ENCODE measurements around the gene GGT6.
A peak's percentile ranks its signal among the peaks of the same experiment; 100 is the strongest.

GGT6 gene

DNA sequence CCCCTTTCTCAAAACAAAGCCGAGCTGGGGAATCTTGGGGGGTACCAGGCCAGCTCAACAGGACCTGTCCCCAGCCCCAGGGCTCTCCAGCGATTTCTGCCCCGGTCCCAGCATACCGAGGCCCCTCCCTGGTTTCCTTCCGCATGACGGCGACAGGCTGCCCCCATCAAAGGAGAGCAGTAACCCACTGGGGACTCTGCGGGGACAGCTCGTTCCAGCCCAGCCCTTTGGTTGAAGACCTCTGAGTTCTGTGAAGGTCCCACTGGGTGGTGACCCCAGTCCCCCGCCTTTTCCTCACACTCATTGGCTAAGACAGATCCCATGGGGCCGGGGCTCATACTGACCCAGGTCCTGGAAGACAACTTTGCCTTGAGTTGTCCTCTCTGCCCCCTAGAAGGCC is 28.0 kb upstream of the GGT6 start:
- Mint-ChIP-seq H3K4me3 (peak overlapping the region; percentile 28 to 58 (median 46)), H3K27ac (peak overlapping the region; percentile 67 to 88 (median 70)), H3K9me3 (no peaks in the 10 kb centered on the region), H3K27me3 (ENCODE audit: low read depth) (peaks cover 22% of the 10 kb centered on the region), H3K36me3 (ENCODE audit: low read depth) (peaks cover 5% of the 10 kb centered on the region), H3K4me1 (peaks cover 57% of the 10 kb centered on the region)
- TF ChIP-seq, protein P1, sequence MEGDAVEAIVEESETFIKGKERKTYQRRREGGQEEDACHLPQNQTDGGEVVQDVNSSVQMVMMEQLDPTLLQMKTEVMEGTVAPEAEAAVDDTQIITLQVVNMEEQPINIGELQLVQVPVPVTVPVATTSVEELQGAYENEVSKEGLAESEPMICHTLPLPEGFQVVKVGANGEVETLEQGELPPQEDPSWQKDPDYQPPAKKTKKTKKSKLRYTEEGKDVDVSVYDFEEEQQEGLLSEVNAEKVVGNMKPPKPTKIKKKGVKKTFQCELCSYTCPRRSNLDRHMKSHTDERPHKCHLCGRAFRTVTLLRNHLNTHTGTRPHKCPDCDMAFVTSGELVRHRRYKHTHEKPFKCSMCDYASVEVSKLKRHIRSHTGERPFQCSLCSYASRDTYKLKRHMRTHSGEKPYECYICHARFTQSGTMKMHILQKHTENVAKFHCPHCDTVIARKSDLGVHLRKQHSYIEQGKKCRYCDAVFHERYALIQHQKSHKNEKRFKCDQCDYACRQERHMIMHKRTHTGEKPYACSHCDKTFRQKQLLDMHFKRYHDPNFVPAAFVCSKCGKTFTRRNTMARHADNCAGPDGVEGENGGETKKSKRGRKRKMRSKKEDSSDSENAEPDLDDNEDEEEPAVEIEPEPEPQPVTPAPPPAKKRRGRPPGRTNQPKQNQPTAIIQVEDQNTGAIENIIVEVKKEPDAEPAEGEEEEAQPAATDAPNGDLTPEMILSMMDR (IDR thresholded peaks at IDR 0.05; ENCODE audit: unreplicated experiment in 3 of 3), result no peak

DNA sequence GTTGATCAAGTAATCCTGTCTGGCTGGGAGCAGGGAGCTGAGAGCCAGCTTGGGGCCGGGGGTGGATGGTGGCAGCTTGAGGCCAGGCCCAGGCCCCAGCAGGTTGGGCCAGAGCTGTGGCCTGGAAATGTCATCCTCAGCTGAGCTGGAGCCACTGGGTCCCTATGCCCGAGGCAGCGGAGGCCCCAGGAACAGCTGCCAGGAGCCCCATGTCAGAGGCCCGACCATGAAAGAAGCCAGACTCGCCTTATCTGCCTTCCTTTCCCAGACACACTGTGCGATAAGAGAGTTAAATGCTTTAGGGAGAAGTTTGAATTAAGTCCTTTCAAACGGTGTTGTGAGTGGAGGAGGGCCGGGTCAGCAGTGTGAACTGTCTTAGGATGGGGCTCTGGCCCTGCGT is 27.4 kb upstream of the GGT6 start:
- Mint-ChIP-seq H3K27me3 (ENCODE audit: low read depth) (peaks cover 22% of the 10 kb centered on the region), H3K4me1 (peaks cover 61% of the 10 kb centered on the region), H3K9me3 (no peaks in the 10 kb centered on the region), H3K36me3 (ENCODE audit: low read depth) (peaks cover 5% of the 10 kb centered on the region), H3K27ac (peak overlapping the region; percentile 67 to 88 (median 70)), H3K4me3 (peak overlapping the region; percentile 28 to 58 (median 46))
- TF ChIP-seq, protein P1 (IDR thresholded peaks at IDR 0.05; ENCODE audit: unreplicated experiment in 3 of 3), result no peak

- Mint-ChIP-seq H3K9me3 (no peaks in the 10 kb centered on the region), H3K4me3 (peak overlapping the region; percentile 28 to 96 (median 94)), H3K27me3 (ENCODE audit: low read depth) (peaks cover 22% of the 10 kb centered on the region), H3K36me3 (ENCODE audit: low read depth) (peaks cover 5% of the 10 kb centered on the region), H3K4me1 (peaks cover 66% of the 10 kb centered on the region), H3K27ac (peak overlapping the region; percentile 70 to 100 (median 97))
- TF ChIP-seq, protein P1 (IDR thresholded peaks at IDR 0.05; ENCODE audit: unreplicated experiment in 3 of 3), result no peak
Measured at GRCh38 chr17:4587195-4587594, 26.8 kb upstream of the GGT6 start.

DNA sequence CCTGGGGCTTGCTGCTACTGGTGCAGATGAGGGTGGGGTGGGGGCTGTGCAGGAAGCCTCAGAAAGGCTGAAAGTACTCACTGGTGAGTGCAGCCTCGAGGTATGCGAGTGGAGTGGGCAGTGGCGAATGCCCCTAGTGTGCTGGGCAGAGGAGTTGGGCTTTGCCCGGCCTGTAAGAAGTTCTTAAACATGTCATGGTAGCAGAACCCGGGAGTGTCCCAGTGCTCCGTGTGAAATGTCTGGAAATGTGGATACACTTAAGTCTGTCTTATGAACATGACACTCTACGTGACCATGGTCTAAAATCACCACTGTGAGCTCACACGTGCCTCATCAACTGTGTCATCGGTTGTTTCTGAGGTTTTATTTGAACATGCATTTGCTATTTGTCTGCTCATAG is 25.7 kb upstream of the GGT6 start:
- H3K4me3 Mint-ChIP-seq, result peak overlapping the region; percentile 92 to 96 (median 94)
- H3K27me3 Mint-ChIP-seq (ENCODE audit: low read depth), result peaks cover 22% of the 10 kb centered on the region
- TF ChIP-seq, protein P1 (IDR thresholded peaks at IDR 0.05; ENCODE audit: unreplicated experiment in 3 of 3), result no peak
- H3K27ac Mint-ChIP-seq, result peak overlapping the region; percentile 70 to 100 (median 97)
- peaks cover 5% of the 10 kb centered on the region for H3K36me3 Mint-ChIP-seq (ENCODE audit: low read depth)
- peaks cover 71% of the 10 kb centered on the region for H3K4me1 Mint-ChIP-seq
- no peaks in the 10 kb centered on the region for H3K9me3 Mint-ChIP-seq

DNA sequence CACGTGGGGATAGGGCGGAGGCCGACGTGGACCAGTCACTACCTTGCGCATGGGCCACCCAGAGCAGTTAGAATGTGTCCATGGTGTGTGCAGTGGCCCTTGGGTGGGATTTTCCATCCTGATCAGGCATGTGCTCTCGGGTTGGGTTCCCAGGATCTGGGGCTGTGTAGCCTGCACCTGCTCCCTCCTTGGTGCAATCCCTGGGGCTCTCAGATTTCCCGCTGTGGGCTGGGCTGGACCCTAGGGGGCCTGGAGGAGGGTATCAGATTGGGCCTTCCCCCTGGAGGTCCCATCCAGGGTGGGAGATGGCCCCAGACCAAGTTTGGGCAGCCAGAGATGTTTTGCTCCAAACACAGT is 25.2 kb upstream of the GGT6 start:
- peaks cover 73% of the 10 kb centered on the region for H3K4me1 Mint-ChIP-seq

More for the DNA sequence above, 25.2 kb upstream of the GGT6 start:
- H3K4me3 Mint-ChIP-seq, result peak overlapping the region; percentile 92 to 96 (median 94)
- no peaks in the 10 kb centered on the region for H3K9me3 Mint-ChIP-seq
- peaks cover 5% of the 10 kb centered on the region for H3K36me3 Mint-ChIP-seq (ENCODE audit: low read depth)
- TF ChIP-seq, protein P1 (IDR thresholded peaks at IDR 0.05; ENCODE audit: unreplicated experiment in 3 of 3), result no peak
- H3K27me3 Mint-ChIP-seq (ENCODE audit: low read depth), result peaks cover 22% of the 10 kb centered on the region
- H3K27ac Mint-ChIP-seq, result peak overlapping the region; percentile 70 to 100 (median 97)
